IPS DF 4.7 (cell line): ENCODE measurements around the gene NCAM1.
"Not testable (repeated sequence)": the region's sequence is repeated elsewhere in the genome, so short reads cannot be mapped to it uniquely, and the experiment has no call there.

Source experiments
- DNase-seq: peaks from one replicate; pipeline ENCODE4 v3.0.0-alpha.2; 2013; ENCODE audit warnings: low spot score; ENCODE audit errors: extremely low read depth

The NCAM1 gene

DNA sequence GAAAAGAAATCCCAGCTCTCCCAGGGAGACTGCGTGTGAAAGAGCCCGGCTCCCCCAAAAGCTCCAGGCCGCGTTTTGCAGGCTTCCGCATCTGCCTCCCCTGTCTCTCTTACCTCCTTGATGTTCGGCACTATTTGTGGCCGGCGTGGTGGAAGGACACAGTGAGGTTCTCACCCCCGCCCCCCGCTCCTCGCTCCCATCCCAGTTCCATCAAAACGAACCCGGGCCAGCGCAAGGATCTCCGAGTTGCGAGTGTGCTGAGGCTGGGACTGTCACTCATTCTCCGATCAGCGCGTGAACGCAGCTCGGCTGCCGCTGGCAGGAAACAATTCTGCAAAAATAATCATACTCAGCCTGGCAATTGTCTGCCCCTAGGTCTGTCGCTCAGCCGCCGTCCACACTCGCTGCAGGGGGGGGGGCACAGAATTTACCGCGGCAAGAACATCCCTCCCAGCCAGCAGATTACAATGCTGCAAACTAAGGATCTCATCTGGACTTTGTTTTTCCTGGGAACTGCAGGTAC is at the start of gene NCAM1:
Gene NCAM1, plus strand, starts transcription at position 275 of the 523 bp plus-strand sequence.
- peak; percentile 75 for DNase-seq

DNA sequence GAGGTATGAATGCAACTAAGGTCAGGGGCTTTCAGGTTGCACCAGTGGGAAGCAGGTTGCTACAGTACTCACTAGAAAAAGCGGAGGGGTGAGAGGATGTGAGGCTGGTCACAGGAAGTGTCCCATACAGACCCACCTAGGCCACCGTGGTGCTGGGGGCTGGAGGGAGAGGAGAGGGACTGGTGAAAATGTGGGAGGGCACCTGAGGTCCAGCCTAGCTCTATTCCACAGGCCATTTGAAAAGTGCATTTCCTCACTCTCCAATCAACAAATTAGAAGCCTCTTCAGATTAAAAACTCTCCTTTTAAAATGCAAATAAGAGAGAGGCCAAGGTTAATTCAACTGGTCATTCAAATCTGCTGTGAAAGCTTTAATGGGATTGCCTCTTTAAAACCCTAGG is 38.6 kb upstream of the NCAM1 start:
- DNase-seq = peak; percentile 16

DNA sequence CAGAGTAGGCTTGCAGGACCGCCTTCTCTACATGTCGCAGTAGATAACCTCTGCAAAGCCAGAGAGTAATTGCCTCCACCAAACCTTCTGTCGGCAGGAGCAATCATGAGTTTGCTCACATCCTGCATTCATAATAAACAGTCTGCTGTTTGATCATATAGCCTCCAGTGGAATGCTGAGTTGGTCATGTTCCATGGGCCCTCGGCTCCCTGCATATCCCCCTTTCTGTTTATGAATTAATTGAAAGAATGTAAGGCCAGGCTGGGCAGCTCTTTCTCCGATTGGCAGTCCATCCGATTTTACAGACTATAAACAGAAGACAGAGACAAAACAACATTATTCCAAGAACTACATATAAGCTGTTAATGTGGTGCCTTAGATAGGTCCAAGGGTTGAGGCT is 36.4 kb upstream of the NCAM1 start:
- not testable (repeated sequence) for DNase-seq

DNA sequence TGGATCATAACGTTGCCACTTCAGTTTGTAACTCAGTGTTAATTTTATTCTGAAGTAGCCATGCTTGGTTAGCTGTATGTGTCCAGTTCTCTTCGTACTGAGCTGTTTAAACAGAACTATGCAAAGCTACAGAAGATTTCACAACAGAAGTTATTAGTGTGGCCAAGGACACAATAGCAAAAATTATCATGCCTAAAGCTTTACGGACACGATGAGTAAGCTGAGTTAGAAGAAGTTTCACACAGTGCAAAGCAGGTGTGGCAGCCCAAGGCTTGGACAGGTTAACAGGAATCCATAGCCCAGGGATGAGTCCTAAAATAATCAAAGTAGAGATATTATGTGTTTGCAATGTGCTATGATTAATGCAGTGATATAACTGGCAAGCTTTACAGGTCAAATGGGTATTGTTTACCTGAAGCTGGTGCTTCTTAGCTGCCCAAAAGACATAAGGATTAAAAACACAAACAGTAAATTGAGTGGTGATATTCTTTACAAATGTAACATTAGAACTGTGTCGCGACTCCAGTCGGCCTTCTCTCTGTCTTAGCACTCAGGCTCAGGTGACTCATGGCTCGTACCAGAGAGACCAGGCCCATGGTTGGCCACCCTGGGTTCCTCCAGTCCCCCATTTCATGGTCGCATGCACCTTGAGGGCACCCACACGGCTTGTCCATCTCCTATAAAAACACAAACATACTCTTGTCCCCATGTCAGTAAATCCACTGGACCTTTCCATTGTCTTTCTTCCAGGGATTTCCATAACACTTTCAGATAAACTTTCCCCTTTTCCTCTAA is 35.5 kb upstream of the NCAM1 start:
- DNase-seq = no peak

GRCh38 chr11:112928136-112928535 is 33.1 kb upstream of the NCAM1 start:
- no peak for DNase-seq

DNA sequence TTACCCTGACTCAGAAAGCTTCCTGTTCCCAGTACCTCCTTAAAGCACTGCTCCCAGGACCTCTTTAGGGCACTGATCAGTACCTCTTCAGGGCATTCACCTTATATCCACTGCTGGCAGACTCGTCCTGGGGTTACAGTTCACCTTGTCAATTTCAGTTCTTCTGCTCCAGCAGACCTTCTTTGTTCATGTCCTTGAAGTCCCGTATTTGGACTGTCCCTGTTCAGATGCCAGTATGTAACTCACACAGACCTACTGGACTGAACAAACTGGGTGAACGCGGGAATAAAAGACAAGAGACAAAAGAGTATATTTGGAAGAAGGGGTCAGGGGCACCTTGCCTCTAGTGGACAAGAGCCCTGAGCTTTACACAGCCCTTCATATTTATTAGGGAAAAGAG is 31.8 kb upstream of the NCAM1 start:
- no peak for DNase-seq

GRCh38 chr11:112931703-112932102 is 29.5 kb upstream of the NCAM1 start:
- no peak for DNase-seq

GRCh38 chr11:112932593-112932992 is 28.6 kb upstream of the NCAM1 start:
- DNase-seq = no peak

DNA sequence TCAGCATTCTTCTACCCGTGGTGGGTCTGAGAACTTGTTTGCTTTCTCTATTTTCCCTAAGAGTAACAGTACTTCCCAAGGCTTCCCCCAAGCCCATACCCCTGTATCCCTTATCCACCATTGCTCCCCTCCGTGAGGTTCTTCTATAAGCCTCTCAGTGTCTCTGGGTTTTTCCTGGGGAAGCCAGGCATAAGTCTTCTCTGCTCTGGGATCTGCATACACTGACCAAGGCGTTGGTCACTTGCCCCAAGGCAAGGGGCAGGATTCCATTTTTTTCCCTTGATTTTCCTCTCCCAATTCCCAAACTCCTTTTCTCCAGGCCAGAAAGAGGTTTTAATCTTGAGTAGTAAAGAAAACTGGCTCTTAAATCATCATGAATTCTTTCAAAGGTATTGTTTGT is 27.2 kb upstream of the NCAM1 start:
- DNase-seq = no peak

DNA sequence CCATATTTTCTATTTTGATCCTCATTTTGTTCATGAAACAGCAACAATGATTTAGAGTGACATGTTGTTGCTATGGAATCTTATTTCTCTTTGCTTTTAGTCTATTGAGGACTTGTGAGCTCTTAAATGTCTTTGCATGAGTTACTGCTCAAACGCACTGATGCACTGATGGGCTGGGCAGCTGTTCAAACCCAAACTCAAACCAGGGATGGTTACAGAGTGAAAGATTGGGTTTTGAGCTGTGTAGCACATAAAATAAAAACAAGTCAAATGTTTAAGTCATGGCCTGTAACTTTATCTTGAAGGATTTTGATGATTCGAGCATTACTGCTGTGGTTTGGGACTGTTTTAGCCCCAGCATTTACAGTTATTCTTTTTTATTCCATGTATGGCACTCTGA is 20.1 kb upstream of the NCAM1 start:
- no peak for DNase-seq

- DNase-seq = no peak
These were observed 18.1 kb upstream of the NCAM1 start for GRCh38 chr11:112942966-112943643.

- DNase-seq = no peak
These were observed 14.4 kb upstream of the NCAM1 start for GRCh38 chr11:112946866-112947265.

GRCh38 chr11:112949781-112950575 is 11.2 kb upstream of the NCAM1 start:
- DNase-seq = no peak

- DNase-seq = no peak
These were observed 2.5 kb upstream of the NCAM1 start for GRCh38 chr11:112958670-112959069.

GRCh38 chr11:112961751-112962578 is 745 bp downstream of the NCAM1 start:
- DNase-seq = no peak

GRCh38 chr11:112962579-112963367 is 1.6 kb downstream of the NCAM1 start:
- no peak for DNase-seq

- DNase-seq = no peak
These were observed 2.2 kb downstream of the NCAM1 start for GRCh38 chr11:112963368-112963955.

DNA sequence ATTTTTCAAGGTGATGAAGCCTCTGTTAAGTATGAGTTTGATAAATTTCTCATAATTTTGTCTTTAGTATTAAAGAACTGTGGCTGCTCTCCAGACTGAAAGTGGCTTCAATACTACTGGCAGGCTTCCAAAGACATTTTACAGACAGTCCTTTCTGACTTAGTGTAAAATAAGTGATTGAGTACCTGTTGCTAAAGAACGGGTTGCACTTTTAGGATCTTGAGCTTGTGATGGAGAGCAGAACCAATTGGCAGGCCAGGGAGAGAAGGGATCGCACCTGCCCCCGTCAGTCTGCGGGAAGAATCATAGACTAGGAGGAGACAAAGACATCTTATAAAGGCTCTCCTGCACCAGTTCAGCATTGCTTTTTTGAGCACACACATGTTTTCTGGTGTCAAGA is 4.4 kb downstream of the NCAM1 start:
- DNase-seq = no peak

DNA sequence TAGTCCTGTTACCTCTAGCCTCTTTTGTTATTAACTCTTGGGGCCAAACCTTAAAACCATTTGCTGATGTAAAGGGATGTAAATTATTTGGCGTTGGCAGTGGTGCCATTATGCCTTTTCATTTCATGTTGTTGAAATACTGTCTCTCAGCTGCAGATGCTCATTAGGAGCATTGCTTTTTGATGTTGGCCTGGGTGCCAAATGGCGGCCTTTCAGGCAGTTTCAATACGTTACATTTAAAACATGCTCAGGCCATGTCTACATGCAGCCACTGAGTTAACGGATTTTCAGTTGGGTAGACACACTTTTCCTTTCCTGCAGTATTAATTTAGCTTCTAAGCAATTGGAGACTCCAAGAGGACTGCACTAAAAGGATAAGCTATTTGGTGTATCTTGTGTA is 5.3 kb downstream of the NCAM1 start:
- DNase-seq = no peak

DNA sequence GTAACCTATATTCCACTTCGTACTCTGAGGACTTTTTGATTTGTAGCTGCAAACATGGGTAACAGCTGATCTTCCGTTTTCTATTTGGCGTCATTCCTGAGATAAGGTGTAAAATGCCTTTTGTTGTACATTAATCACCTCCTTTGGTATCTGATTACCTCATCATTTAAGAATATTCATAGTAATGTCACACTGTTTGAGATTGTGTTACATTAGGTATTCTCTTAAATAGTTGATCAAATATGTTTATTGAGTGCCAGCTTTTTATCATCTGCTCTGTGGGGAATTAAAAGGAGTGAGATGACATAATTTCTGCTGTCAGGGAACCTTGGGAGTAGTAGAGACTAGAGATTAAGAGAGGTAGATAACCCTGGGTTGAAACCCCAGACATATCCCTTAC is 5.9 kb downstream of the NCAM1 start:
- DNase-seq = no peak
